Frontal cortex (tissue), 4 donors: ENCODE measurements around the gene CDCA5. TPM values are rescaled to one million over a fixed set of nuclear protein-coding genes. Genes with fewer than 3 reads are reported as not detected.

Experiments used
- DNase-seq, 2 donors: peaks; one replicate each; pipeline ENCODE4 v3.0.0; 2012; ENCODE audit warnings: low spot score in 2 of 2
- FAIRE-seq: peaks from 2 replicates; lab custom pipeline; 2012; peaks lifted over from hg19 to GRCh38; lab: Jason Lieb, UNC
- total RNA-seq: library from RNA; depleted of rRNA; stranded (reverse); fragments of >200 nt; gene quantifications from one replicate; pipeline ENCODE4 v1.2.3, GENCODE V29; 2014
- donor health status: control.
- donor health status: control.
- donor health status: control.

Gene CDCA5, protein sequence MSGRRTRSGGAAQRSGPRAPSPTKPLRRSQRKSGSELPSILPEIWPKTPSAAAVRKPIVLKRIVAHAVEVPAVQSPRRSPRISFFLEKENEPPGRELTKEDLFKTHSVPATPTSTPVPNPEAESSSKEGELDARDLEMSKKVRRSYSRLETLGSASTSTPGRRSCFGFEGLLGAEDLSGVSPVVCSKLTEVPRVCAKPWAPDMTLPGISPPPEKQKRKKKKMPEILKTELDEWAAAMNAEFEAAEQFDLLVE
- total RNA-seq, result 1.6 TPM

DNA sequence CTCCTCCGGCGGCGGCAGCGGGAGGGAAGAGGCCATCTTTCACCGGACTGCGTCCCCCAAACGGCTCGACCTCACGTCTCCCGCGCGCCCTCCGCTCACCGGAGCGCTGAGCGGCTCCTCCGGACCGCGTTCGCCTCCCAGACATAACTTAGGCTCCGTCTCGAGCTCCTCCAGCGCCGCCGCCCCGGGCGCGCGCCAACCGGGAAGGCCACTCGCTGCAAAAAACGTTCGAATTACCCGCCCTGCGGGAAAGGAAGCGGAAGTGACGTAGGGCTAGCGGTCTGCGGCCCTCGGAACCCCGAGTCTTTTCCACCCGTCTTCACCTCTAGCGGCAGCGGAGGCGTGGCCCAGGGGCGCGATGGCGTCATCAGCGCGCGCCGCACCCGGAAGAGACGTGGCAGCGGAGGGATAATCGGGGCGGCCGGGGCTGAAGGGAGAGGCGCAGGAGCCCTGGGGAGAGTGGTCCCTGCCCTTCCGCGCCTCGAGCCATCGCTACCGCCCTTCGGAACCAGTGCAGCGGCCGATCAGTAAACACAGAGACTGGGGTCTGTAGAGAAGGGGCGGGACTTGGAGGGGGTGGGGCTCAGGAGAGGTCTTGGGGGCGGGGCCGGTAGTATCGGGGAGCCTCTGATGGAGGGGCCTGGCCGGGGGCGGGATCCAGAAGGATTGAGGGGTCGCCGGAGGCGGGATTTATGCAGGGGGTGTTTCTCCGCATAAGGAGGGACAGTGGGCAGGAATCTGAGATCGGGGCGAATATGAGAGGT is at the start of gene CDCA5, which contains the start of gene ZFPL1:
TSS of gene CDCA5 (minus strand) at position 207 of the 764 bp plus-strand sequence. CDS start at position 145, 62 bp downstream.
TSS of gene ZFPL1 (plus strand) at position 389 of the 764 bp plus-strand sequence. CDS start 477 bp downstream, outside the sequence.
- FAIRE-seq (no peak), DNase-seq (peak; percentile 97 to 99)

DNA sequence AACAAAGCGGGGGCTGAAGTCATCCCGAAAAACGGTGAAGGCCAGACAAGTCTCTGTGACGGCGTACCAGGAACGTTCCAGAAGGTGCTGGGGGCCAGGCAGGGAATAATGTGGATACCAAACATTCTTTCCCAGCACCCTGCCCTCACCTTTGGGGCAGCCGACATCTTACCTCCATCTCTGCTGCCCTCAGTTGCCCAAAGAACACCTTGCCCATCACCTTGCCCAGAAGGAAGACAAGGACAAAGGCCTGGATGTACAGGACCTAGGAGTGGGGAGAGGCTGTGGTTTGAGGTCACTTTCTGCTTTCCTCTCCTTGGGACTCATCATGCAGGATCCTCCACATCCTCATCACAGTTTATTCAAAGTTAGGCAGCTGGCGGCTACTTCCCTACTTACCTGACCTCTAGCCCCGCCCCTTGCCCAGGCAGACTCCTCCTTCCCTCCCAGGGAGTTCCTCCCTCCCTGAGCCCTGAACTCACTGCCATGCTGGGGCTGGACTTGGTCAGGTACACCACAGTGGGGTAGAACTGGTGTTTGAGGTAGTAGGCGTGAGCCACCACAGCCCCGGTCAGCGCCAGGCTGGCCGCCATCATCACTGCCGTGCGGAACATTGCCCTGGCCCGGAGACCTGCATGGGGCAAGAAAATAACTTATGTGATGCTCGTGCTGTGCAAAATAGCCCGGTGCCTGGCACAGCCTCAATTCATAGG is 49.3 kb upstream of the CDCA5 start:
- peak in 1 of 2 donors; percentile 11 for DNase-seq

DNA sequence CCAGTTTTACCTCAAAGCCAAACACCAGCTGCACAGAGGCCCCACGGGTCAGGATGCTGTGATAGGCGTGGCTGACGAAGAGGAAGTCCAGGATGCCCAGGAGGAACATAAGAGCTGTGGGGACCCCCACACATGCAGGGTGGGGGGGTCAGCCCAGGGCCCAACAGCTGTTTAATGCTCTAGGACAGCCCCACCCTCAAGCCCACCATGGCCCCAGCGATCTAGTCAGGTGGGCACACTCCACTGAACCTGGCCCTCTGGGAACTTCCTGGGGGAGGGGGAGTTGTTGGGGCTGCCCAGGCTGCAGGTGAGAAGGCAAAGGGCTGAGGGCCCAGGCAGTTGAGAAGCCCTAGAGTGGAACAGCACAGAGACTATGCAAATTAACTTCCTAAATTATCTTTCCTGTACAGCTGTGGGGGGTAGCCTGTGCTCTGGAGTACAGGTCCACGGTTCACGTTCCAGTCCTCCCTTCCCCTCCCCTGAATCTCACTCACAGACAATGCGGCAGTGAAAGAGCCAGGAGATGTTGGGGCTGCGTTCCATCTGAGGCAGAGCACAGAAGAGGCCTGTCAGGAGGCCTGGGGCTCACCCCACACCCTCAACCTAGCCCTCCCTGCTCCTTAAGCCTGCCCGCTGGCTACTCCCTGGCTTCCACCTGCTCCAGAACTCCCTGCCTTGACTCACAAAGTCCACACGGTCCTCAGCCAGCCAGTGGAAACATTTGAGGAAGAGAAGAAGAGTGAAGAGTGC is 48.6 kb upstream of the CDCA5 start:
- peak in 1 of 2 donors; percentile 3 for DNase-seq
- FAIRE-seq, result no peak

More for the DNA sequence above, 49.3 kb upstream of the CDCA5 start:
- no peak for FAIRE-seq

DNA sequence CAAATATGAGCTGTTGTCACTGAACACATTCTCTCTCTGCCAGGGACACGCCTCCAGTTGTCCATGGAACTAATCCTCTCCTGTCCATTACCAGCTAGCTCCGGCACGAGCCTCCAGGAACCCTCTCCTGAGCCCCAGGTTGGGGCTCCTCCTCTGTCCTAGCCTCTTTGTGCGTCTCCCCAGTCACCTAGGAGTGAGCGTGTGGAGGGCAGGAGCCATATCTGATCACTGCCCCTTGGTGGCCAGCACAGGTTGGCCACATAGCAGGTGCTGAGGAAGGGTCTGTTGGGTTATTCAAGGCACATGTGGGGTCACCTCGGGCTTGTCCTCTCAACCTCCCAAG is 48.0 kb upstream of the CDCA5 start:
- DNase-seq (peak in 1 of 2 donors; percentile 4), FAIRE-seq (no peak)

DNA sequence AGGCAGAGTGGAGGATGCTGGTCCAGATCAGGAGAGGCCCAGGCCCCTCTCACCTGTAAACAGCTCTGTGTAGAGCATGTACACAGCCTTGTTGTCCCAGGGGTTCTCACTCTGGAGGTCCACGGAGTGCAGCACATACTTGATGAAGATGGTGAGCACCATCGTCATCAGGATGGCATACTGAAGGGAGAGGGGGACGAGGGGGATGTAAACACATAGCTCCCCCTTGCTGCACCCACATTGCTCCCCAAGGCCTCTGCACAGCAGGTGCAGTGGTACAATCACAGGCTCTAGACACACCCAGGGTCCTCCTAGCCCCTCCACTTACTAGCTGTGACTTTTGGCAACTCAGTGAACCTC is 47.6 kb upstream of the CDCA5 start:
- no peak for FAIRE-seq

DNA sequence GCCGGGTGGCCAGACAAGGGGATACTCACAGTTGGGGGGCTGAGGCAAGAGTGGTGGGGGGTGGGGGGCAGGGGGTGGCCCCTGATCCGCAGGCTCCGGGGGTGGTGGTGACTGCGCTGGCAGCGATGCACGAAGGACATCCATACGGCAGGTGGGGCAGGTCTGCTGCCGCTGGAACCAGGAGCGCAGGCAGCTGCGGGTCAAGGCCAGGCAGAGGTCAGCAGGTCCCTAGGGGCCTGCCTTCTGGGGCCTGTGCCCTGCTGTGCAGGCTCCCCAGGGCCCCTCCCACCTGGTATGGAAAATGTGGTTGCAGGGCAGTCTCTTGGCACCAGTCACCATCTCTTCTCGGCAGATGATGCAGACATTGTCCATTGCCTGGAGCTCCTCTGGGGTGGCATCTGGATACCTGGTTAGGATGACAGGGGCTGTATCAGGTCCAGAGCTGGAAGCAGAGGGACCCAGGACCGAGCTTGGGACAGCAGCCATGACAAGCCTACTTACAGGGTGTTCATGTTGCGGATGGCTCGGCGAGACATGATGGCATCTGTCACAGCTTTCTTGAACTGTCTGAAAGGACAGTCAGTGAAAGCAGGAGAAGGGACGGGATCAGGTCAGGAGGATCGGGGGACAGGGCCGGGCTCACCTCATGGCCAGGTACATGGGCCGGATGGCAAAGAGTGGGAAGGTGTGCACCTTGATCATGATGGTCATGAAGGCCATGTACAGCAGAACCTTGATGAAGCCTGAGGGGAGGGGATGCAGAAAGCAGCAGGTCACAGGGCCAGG is 47.0 kb upstream of the CDCA5 start:
- DNase-seq, result no peak

More for the DNA sequence above, 47.6 kb upstream of the CDCA5 start:
- no peak for DNase-seq

DNA sequence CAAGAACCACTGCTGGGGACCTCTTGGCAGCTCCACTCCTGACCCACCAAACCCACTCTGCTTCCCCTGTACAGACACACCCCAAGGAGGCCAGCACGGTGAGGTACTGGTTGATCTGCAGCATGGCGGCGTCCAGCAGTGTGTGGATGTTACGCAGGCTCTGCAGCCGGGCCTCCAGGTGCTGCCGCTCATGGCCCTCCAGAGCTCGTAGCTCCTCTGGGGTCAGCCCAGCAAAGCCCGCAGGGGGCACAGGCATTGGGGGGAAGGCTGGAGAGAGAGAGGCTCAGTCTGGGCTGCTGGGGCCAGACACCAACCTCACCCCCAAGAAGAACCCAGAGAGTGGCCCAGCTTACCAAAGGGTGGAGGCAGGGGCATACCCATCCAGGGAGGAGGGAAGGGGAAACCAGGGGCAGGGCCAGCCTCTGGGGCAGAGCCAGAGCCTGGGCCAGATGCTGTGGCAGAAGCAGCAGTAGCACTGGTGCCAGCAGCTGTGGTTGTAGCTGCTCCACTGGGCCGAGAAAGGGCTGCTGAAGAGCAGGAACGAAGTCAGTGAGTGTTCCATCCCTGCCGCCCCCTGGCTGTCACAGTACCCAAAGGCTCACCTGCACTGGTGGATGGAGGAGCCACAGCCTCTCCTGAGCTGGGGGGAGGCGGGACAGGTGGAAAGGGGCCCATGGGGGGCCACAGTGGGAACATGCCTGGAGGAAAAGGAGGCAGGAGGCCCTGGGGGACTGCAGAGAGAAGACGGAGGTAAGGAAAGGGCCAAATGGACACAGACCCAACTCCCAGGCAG is 46.0 kb upstream of the CDCA5 start:
- no peak for FAIRE-seq
- DNase-seq, result no peak

More for the DNA sequence above, 47.0 kb upstream of the CDCA5 start:
- FAIRE-seq, result no peak

DNA sequence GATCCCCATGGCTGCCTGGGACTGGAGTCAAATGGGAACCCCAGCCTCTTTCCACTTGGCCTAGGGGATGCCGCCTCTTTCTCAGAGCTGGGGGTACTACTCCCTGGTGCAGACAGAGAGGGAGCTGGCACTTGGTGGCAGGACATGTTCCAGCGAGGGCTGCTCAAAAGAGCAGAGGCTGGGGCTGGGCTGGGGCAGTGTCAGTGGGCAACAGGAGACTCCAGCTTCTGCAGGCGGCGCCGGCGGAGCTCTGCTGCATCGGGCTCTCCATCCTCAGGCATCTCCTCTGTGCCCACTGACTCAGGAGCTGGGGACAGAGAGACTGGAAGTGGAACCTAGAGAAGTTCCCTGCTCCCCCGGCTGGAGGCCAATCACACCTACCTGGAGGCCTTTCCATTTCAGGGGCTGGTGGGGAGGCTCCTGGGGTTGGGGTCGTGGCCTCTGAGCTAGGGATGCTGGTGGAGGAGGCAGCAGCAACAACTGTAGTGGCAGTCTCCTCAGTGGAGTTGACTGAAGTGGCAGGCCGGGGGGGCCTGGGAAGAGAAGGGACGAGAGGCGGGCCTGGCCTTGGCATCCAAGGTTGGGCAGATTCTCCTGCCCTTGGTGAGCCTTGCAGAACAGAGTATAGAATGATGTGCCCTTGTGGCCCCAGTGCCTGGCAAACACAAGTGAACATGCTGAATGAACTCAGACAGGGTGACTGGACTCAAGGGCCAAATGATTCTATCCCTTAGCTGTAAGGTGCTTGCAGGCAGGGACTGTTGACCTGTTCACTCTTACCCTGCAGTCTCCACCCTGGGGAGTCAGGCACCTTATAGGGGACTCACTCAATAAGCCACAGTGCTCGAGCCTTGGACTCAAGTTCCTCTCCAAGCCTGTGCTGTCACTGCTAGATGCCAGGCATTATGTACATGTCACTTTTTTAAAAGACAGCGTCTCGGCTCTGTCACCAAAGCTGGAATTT is 44.6 kb upstream of the CDCA5 start:
- peak in 1 of 2 donors; percentile 2 for DNase-seq
- FAIRE-seq, result no peak

DNA sequence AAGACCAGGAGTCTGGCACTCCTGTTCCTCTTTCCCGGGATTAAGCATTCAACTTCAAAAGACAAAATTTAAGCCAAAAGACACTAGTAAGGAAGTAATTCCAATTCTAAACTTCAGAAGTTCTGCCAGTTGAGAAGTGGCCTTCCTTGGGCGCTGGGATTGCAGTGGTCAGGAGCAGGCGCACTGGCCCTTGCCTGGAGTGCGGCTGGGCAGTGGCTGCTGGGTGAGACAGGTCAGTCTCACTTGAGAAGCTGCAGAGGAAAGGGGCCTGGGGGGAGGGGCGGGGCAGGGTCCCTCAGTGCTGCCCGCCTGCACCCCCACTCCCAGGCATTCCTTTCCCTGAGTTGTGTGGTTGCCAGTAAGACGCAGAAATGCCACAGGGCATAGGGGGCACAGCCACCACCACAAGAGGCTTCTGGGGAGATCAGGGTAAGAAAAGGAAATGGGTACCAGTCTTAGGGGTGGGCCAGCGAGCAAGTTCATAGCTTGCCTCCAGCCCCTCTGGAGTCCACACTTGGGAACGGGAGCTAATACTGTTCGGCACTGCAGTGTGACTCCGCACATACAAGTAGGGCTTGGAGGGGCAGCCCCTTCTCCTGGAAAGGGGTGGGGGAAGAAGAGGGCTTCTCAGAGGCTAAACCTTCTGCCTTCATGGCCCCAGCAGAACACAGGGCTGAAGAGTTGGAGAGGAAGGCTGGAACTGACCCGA is 43.8 kb upstream of the CDCA5 start:
- no peak for DNase-seq

DNA sequence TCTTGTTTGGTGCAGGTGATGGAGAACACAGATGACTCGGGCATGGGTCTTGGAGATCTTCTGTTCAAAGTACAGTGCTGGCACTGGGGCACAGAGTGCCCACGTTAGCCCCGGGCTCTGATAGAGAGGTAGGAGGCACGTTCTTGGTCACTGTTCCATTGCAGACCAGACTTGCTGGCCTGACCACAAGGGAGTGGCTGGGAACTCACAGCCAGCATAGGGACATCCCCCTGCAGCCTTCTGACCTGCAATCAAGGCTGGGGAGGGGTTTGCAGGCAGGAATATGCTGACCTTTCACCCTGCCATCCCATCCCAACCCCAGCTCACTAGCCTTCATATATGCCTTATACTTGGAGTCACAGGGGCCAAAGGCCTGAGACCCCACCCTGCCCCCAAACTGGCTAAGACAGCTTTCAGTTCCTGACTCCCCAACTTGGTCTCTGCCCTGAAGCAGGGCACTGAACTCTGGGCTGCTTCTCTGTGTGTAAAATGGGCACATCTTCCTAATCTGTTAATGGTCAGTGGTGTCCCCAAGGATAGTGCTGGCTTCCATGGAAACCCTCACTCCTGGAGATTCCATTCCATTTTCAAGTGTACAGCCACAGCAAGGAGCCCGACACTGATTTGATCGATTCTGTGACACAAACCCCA is 42.9 kb upstream of the CDCA5 start:
- no peak for FAIRE-seq

More for the DNA sequence above, 43.8 kb upstream of the CDCA5 start:
- FAIRE-seq, result no peak

DNA sequence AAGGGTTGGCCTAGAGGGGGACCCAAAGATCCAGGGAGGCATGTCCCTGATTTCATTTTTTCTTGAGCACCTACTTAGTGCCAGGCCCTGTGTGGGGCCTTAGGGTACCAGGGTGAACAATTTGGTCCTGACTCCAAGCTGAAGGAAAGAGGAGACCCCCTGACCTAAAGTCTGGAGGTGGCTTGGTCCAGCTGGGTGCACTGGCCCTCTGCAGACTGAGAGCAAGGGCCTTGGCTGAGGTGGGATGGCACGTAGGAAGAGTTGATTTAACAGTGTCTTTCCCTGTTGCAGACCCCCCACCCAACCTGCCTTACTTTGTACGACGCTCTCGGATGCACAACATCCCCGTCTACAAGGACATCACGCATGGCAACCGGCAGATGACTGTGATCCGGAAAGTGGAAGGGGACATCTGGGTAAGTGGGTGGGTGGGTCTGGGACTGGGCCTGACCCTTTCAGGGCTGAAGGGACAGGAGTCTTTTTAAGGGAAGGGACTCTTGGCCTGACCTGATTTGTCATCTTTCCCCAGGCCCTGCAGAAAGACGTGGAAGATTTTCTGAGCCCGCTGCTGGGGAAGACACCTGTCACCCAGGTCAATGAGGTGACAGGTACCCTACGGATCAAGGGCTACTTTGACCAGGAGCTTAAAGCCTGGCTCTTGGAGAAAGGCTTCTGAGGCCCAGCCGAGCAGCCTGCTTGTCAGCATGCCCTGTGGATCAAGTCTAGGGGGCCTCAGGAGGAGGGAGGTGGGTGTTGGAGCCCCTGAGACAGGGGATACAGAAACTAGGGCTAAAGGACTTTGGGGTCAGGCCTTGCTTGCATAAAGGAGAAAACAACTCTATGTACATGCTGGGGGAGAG is 41.6 kb upstream of the CDCA5 start:
- FAIRE-seq (no peak), DNase-seq (no peak)

More for the DNA sequence above, 42.9 kb upstream of the CDCA5 start:
- DNase-seq, result no peak

DNA sequence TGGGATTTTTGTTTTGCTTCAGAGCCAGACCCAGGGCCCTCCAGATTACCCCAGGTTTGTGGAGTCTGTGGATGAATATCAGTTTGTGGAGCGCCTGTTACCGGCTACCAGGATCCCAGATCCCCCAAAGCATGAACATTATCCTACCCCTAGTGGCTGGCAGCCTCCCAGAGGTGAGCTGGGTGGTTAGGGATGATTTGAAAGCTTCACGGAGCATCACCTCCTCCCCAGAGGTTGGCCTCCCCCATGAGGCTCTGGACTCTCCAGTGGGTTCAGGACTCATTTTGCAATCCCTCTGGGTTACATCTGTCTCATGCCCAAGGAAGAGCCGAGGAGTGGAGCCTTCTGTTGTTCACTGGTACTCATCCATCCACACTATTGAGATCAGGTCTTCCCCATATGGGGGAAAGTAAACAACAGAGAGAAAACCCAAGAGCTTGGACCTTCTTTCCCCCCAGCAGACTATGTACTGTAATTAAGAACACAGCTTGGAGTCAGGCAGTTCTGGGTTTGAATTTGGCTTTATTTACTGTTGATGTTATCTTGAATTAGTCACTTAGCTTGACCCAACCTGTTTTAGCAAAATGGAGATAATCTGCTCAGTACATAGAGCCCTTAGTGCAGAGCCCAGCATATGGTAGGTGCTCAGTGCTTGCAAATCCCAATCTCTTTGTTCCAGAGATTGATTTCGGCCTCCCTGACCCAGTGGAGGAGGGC is 40.8 kb upstream of the CDCA5 start:
- DNase-seq, result no peak

DNA sequence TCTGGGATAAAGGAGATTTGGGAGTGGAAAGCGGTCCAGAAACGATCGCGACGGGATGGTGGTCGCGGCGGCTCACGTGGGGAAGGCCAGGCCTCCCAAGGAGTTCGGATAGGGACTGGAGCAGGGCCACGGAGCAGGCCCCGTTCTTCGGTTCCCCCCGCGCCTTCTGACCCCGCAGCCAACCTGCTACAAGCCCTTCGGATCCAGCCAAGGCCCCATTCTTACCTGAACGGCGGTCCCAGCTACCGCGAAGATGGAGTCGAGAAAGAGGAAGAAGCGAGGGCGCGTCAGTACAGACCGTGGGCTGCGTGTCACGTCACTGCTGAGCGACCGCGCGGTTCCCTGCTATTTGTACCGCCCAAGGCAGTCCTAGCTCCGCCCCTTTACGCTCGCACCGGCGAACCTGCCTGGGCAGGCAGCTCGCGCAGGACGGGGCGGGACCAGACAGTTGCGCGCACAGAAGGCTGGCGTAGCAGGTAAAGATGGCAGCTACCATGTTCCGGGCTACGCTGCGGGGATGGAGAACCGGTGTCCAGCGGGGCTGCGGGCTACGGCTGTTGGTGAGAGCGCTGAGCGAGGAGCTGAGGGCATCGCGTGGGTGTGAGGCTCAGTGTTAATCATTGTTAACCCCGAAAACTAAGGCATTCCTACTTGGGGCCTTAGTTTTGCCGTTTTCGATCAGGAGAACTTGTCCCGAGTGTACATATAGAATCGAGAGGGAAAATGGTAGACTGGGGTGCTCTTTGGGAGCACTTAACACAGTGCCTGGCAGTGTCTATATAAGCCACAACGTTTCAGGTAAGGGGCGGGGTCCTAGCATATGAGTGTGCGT is 38.2 kb upstream of the CDCA5 start, which contains the start of the genes FAU and MRPL49:
TSS of gene FAU (minus strand) at position 270 of the 832 bp plus-strand sequence. CDS start 321 bp downstream, outside the sequence.
TSS of gene MRPL49 (plus strand) at position 457 of the 832 bp plus-strand sequence. CDS start at position 483, 26 bp downstream.
- peak; percentile 85 to 95 for DNase-seq
- no peak for FAIRE-seq

More for the DNA sequence above, 40.8 kb upstream of the CDCA5 start:
- FAIRE-seq, result no peak
